Osteoblast (primary cell): ENCODE measurements around the gene ANKRD13B. TPM values are rescaled to one million over a fixed set of nuclear protein-coding genes. Genes with fewer than 3 reads are reported as not detected.

ENCODE experiments used
- DNase-seq: peaks from one replicate; pipeline ENCODE4 v3.0.0; 2011; ENCODE audit warnings: low spot score, mixed read lengths; ENCODE audit not compliant: insufficient read length; ENCODE audit errors: missing footprints
- H2AFZ ChIP-seq: 2 replicates; pipeline ENCODE4 v1.6.0; 2011; ENCODE audit warnings: mild to moderate bottlenecking, low read length
- H3K27ac ChIP-seq: 2 replicates; pipeline ENCODE4 v1.5.1; 2011; ENCODE audit warnings: mild to moderate bottlenecking, low read depth, low read length, moderate library complexity
- H3K27me3 ChIP-seq: 2 replicates; pipeline ENCODE4 v1.6.0; 2012; ENCODE audit warnings: mild to moderate bottlenecking, control low read depth, inconsistent platforms, low read length, moderate library complexity; ENCODE audit not compliant: insufficient read depth
- H3K36me3 ChIP-seq: 2 replicates; pipeline ENCODE4 v1.5.1; 2011; ENCODE audit warnings: mild to moderate bottlenecking, low read length, control low read depth, moderate library complexity; ENCODE audit not compliant: insufficient read depth
- H3K4me1 ChIP-seq: 2 replicates; pipeline ENCODE4 v1.5.1; 2011; ENCODE audit warnings: mild to moderate bottlenecking, low read length, control low read depth, moderate library complexity; ENCODE audit not compliant: insufficient read depth
- H3K4me2 ChIP-seq: 2 replicates; pipeline ENCODE4 v1.6.0; 2011; ENCODE audit warnings: mild to moderate bottlenecking, low read length; ENCODE audit not compliant: insufficient read depth
- H3K4me3 ChIP-seq: fragments of 200-600 bp; sonication (generic); 3 replicates; pipeline ENCODE4 v1.5.1; 2012; ENCODE audit warnings: mild to moderate bottlenecking, low read length, inconsistent platforms; ENCODE audit not compliant: insufficient read depth
- H3K79me2 ChIP-seq: 2 replicates; pipeline ENCODE4 v1.6.0; 2012; ENCODE audit warnings: mild to moderate bottlenecking, low read length, control low read depth, inconsistent platforms; ENCODE audit not compliant: insufficient read depth
- H3K9me3 ChIP-seq: 2 replicates; pipeline ENCODE4 v1.5.1; 2011; ENCODE audit warnings: low read depth, low read length, control low read depth
- H4K20me1 ChIP-seq: 2 replicates; pipeline ENCODE4 v1.6.0; 2012; ENCODE audit warnings: mild to moderate bottlenecking, low read length, control low read depth; ENCODE audit not compliant: insufficient read depth
- total RNA-seq: library from RNA; depleted of rRNA; stranded (reverse); fragments of >200 nt; gene quantifications from 2 replicates; pipeline ENCODE4 v1.2.3, GENCODE V29; 2012
- TF ChIP-seq, protein P1 (sequence below): IDR thresholded peaks from 2 replicates; pipeline ENCODE4 v1.5.1; 2011; ENCODE audit warnings: mild to moderate bottlenecking, low read depth, low read length, moderate library complexity; ENCODE audit errors: extremely low read depth

The ANKRD13B gene
- total RNA-seq, 1 donor, result 18.5 TPM

DNA sequence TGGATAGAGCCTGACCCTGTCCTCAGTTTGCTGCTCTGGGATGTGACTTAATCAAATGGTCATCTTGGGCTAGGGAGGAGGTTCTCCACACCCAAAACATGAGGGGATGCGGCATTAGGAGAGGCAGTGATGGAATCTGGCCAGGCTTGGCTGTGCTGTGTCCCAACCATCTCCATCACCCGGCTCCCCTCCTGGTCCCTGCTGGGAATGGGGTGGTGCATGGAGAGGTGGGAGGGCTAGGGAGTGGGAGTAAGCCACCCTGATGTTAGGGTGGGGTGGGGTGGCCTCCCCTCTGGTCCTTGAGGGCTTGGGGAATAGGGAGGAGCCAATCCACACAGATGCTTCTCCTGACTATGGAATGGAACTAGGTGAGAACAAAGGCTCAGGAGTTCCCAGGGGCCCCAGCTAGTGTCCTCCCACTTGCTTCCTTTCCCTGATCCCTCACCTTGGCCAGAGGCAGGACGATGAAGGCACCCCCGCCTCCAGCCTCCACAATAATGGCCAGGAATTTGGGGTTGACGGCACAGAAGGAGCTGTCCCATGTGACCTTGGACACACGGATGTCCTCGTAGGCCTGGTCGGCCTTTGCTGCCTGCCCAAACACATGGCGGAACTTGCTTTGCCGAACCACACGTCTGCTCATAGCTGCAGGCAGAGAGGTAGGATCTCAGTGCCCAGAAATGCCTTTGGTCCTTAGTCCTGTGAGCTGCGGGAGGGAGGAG is 28.0 kb downstream of the ANKRD13B start:
- no peaks in the 10 kb centered on the region for H3K36me3 ChIP-seq
- H2AFZ ChIP-seq, result no peak overlapping the region
- H3K4me2 ChIP-seq, result peak overlapping the region; percentile 87
- TF ChIP-seq, protein P1, sequence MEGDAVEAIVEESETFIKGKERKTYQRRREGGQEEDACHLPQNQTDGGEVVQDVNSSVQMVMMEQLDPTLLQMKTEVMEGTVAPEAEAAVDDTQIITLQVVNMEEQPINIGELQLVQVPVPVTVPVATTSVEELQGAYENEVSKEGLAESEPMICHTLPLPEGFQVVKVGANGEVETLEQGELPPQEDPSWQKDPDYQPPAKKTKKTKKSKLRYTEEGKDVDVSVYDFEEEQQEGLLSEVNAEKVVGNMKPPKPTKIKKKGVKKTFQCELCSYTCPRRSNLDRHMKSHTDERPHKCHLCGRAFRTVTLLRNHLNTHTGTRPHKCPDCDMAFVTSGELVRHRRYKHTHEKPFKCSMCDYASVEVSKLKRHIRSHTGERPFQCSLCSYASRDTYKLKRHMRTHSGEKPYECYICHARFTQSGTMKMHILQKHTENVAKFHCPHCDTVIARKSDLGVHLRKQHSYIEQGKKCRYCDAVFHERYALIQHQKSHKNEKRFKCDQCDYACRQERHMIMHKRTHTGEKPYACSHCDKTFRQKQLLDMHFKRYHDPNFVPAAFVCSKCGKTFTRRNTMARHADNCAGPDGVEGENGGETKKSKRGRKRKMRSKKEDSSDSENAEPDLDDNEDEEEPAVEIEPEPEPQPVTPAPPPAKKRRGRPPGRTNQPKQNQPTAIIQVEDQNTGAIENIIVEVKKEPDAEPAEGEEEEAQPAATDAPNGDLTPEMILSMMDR, result no peak
- H3K9me3 ChIP-seq, result no peaks in the 10 kb centered on the region
- no peaks in the 10 kb centered on the region for H3K27me3 ChIP-seq
- no peak overlapping the region for H3K4me3 ChIP-seq
- peak; percentile 49 for DNase-seq
- H3K4me1 ChIP-seq, result peaks cover 25% of the 10 kb centered on the region
- H3K27ac ChIP-seq, result no peak overlapping the region
- H3K79me2 ChIP-seq, result no peaks in the 10 kb centered on the region
- peaks cover 12% of the 10 kb centered on the region for H4K20me1 ChIP-seq

- TF ChIP-seq, protein P1, result no peak
- H3K27me3 ChIP-seq, result no peaks in the 10 kb centered on the region
- peaks cover 12% of the 10 kb centered on the region for H4K20me1 ChIP-seq
- no peaks in the 10 kb centered on the region for H3K36me3 ChIP-seq
- no peak overlapping the region for H2AFZ ChIP-seq
- H3K27ac ChIP-seq, result no peak overlapping the region
- peak overlapping the region; percentile 88 for H3K4me3 ChIP-seq
- peak; percentile 83 for DNase-seq
- H3K79me2 ChIP-seq, result no peaks in the 10 kb centered on the region
- H3K9me3 ChIP-seq, result no peaks in the 10 kb centered on the region
- H3K4me1 ChIP-seq, result peaks cover 25% of the 10 kb centered on the region
- H3K4me2 ChIP-seq, result peak overlapping the region; percentile 87
These were observed 28.8 kb downstream of the ANKRD13B start for GRCh38 chr17:29621751-29622194.

GRCh38 chr17:29622337-29623282 is 29.7 kb downstream of the ANKRD13B start, which contains the start of gene CORO6:
Gene CORO6, minus strand, starts transcription at chr17:29622912. Its CDS starts 1,491 bp downstream, at chr17:29621421.
- Histone ChIP-seq H3K27ac (no peak within 1 kb of the TSS), H3K27me3 (no peaks in the 10 kb centered on the region), H4K20me1 (peaks cover 12% of the 10 kb centered on the region), H3K36me3 (no peaks in the 10 kb centered on the region), H3K79me2 (no peaks in the 10 kb centered on the region), H3K4me1 (peaks cover 25% of the 10 kb centered on the region), H3K4me3 (peak within 1 kb of the TSS; percentile 88), H2AFZ (peak within 1 kb of the TSS; percentile 76), H3K4me2 (peak within 1 kb of the TSS; percentile 87), H3K9me3 (no peaks in the 10 kb centered on the region)
- peak; percentile 97 for DNase-seq
- TF ChIP-seq, protein P1, result no peak
